Inflammatory macrophage treated with lipopolysaccharide for 4 hours (primary cell): ENCODE measurements around the gene KIF5C.
A peak's percentile ranks its signal among the peaks of the same experiment; 100 is the strongest.

Experiments used
- DNase-seq: peaks from one replicate; pipeline ENCODE4 v3.0.0-alpha.2; 2020

The KIF5C gene

GRCh38 chr2:148926981-148927401 is 52.0 kb downstream of the KIF5C start:
- peak; percentile 77 for DNase-seq

GRCh38 chr2:148928395-148928794 is 53.4 kb downstream of the KIF5C start:
- DNase-seq = no peak

- no peak for DNase-seq
Measured at GRCh38 chr2:148930046-148930775, 55.2 kb downstream of the KIF5C start.

GRCh38 chr2:148932536-148932935 is 57.5 kb downstream of the KIF5C start:
- DNase-seq = no peak

- DNase-seq = no peak
Measured at GRCh38 chr2:148933456-148933855, 58.4 kb downstream of the KIF5C start.

- no peak for DNase-seq
Measured at GRCh38 chr2:148935791-148936190, 60.8 kb downstream of the KIF5C start.

GRCh38 chr2:148936857-148937450 is 61.9 kb downstream of the KIF5C start:
- DNase-seq = no peak

GRCh38 chr2:148939271-148939670 is 64.2 kb downstream of the KIF5C start:
- DNase-seq = no peak

- DNase-seq = no peak
Measured at GRCh38 chr2:148943097-148943496, 68.1 kb downstream of the KIF5C start.

GRCh38 chr2:148944536-148944935 is 69.5 kb downstream of the KIF5C start:
- no peak for DNase-seq

- DNase-seq = no peak
Measured at GRCh38 chr2:148947299-148947698, 72.3 kb downstream of the KIF5C start.

- peak; percentile 76 for DNase-seq
Measured at GRCh38 chr2:148948868-148949267, 73.8 kb downstream of the KIF5C start.

GRCh38 chr2:148949348-148949747 is 74.3 kb downstream of the KIF5C start:
- DNase-seq = no peak

- no peak for DNase-seq
Measured at GRCh38 chr2:148952621-148953020, 77.6 kb downstream of the KIF5C start.

- DNase-seq = no peak
Measured at GRCh38 chr2:148953426-148953825, 78.4 kb downstream of the KIF5C start.

GRCh38 chr2:148954536-148954935 is 79.5 kb downstream of the KIF5C start:
- no peak for DNase-seq

GRCh38 chr2:148955798-148956197 is 80.8 kb downstream of the KIF5C start:
- DNase-seq = no peak

- DNase-seq = no peak
Measured at GRCh38 chr2:148957023-148957422, 82.0 kb downstream of the KIF5C start.

- no peak for DNase-seq
Measured at GRCh38 chr2:148959745-148960144, 84.7 kb downstream of the KIF5C start.

- DNase-seq = no peak
Measured at GRCh38 chr2:148960483-148960882, 85.5 kb downstream of the KIF5C start.

- DNase-seq = no peak
Measured at GRCh38 chr2:148963461-148963860, 88.4 kb downstream of the KIF5C start.

- peak; percentile 30 for DNase-seq
Measured at GRCh38 chr2:148965623-148966437, 90.8 kb downstream of the KIF5C start.

GRCh38 chr2:148966438-148966758 is 91.4 kb downstream of the KIF5C start:
- no peak for DNase-seq

- no peak for DNase-seq
Measured at GRCh38 chr2:148967056-148967455, 92.0 kb downstream of the KIF5C start.
